Loucy (cell line): ENCODE data around the gene DDX10.

Source experiments
- EZH2phosphoT487 ChIP-seq: fragments of 200-600 bp; IDR thresholded peaks from 2 replicates; pipeline ENCODE4 v1.6.1; 2018; ENCODE audit warnings: antibody characterized with exemption, mild to moderate bottlenecking, moderate library complexity, borderline replicate concordance
- TF ChIP-seq, protein P1 (sequence below): fragments of 200-600 bp; sonication (generic); conservative IDR thresholded peaks from 2 replicates; pipeline ENCODE4 v1.5.1; 2014; ENCODE audit warnings: mild to moderate bottlenecking, antibody characterized with exemption, low read length

DNA sequence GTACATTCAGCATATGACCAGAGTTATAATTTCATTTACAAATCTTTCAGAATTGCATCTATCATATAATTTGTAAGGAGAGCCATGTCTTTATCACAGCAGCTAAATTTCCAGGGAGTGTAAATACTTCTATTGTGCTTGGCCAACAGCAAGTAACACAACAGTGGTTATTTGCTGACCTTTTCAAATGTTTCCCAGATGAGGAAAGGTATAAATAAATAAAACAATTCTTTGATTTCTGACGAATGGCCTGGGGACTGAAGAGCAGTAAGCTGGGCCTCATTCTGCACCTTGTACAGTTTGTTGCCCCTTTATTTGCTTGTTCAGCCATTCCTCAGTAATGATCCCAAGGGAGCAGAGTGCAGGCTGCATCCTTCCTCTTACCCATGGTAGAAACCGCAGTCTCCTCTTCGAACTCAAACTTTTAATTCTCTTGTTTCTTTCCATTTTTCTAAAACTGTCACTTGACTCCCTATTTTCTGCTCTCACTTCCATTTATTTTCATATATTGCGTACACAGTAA, 132.8 kb downstream of the DDX10 start:
- TF ChIP-seq, protein P1, sequence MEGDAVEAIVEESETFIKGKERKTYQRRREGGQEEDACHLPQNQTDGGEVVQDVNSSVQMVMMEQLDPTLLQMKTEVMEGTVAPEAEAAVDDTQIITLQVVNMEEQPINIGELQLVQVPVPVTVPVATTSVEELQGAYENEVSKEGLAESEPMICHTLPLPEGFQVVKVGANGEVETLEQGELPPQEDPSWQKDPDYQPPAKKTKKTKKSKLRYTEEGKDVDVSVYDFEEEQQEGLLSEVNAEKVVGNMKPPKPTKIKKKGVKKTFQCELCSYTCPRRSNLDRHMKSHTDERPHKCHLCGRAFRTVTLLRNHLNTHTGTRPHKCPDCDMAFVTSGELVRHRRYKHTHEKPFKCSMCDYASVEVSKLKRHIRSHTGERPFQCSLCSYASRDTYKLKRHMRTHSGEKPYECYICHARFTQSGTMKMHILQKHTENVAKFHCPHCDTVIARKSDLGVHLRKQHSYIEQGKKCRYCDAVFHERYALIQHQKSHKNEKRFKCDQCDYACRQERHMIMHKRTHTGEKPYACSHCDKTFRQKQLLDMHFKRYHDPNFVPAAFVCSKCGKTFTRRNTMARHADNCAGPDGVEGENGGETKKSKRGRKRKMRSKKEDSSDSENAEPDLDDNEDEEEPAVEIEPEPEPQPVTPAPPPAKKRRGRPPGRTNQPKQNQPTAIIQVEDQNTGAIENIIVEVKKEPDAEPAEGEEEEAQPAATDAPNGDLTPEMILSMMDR, result no peak
- TF ChIP-seq EZH2phosphoT487, result no peak
